ENCODE measurements around the gene GPR61. TPM values are rescaled to one million over a fixed set of nuclear protein-coding genes. Genes with fewer than 3 reads are reported as not detected.

The GPR61 gene
- total RNA-seq, 3 donors from 2014 or later, result 0.25 TPM; not detected in 2

DNA sequence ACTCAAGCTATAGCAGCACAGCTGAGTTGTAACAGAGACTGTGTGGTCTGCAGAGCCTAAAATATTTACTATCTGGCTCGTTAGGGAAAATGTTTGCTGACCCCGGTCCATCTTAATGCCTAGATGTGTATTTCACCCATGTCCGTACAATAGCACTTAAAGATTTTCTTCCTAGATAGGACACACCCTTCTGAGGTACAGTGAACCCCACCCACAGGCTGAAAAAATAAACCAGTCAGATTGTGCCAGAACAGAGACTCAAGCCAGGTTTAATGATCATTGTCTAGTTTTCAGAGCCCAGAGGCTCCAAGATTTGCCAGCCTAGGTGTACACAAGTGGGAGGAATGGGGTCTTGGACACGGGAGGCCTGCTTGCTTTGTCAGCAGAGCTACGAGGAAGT is 35.7 kb upstream of the GPR61 start:
- ATAC-seq, result peak; percentile 67
- DNase-seq, result peak in 1 of 3 donors; percentile 54

GRCh38 chr1:109504974-109505373 is 34.7 kb upstream of the GPR61 start:
- ATAC-seq (no peak), DNase-seq (no peak)
- TF ChIP-seq, protein P1, sequence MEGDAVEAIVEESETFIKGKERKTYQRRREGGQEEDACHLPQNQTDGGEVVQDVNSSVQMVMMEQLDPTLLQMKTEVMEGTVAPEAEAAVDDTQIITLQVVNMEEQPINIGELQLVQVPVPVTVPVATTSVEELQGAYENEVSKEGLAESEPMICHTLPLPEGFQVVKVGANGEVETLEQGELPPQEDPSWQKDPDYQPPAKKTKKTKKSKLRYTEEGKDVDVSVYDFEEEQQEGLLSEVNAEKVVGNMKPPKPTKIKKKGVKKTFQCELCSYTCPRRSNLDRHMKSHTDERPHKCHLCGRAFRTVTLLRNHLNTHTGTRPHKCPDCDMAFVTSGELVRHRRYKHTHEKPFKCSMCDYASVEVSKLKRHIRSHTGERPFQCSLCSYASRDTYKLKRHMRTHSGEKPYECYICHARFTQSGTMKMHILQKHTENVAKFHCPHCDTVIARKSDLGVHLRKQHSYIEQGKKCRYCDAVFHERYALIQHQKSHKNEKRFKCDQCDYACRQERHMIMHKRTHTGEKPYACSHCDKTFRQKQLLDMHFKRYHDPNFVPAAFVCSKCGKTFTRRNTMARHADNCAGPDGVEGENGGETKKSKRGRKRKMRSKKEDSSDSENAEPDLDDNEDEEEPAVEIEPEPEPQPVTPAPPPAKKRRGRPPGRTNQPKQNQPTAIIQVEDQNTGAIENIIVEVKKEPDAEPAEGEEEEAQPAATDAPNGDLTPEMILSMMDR (IDR thresholded peaks at IDR 0.05), result no peak
- intact Hi-C loops (cut with DNase I, micrococcal nuclease), result no loop called here
- no peaks in the 10 kb centered on the region for H3K36me3 ChIP-seq (ENCODE audit: low read depth)
- H3K4me3 ChIP-seq, result no peak overlapping the region
- H3K9me3 ChIP-seq, result no peaks in the 10 kb centered on the region
- H3K4me1 ChIP-seq (ENCODE audit: low read depth), result peaks cover 7% of the 10 kb centered on the region

More for the DNA sequence above, 35.7 kb upstream of the GPR61 start:
- Histone ChIP-seq H3K9me3 (no peaks in the 10 kb centered on the region), H3K4me1 (ENCODE audit: low read depth) (peaks cover 17% of the 10 kb centered on the region), H3K36me3 (ENCODE audit: low read depth) (no peaks in the 10 kb centered on the region), H3K4me3 (no peak overlapping the region)
- TF ChIP-seq, protein P1 (IDR thresholded peaks at IDR 0.05), result no peak
- intact Hi-C loops (cut with DNase I, micrococcal nuclease), result no loop called here

- H3K4me3 ChIP-seq, result no peak overlapping the region
These were observed 31.4 kb upstream of the GPR61 start for GRCh38 chr1:109508001-109508872.

GRCh38 chr1:109508873-109509175 is 30.8 kb upstream of the GPR61 start:
- no peak for ATAC-seq
- peaks cover 3% of the 10 kb centered on the region for H3K4me1 ChIP-seq (ENCODE audit: low read depth)
- H3K9me3 ChIP-seq, result no peaks in the 10 kb centered on the region
- no peak overlapping the region for H3K4me3 ChIP-seq
- no peak for DNase-seq
- intact Hi-C loops (cut with DNase I, micrococcal nuclease), result no loop called here
- H3K36me3 ChIP-seq (ENCODE audit: low read depth), result no peaks in the 10 kb centered on the region
- TF ChIP-seq, protein P1 (IDR thresholded peaks at IDR 0.05), result no peak

More at GRCh38 chr1:109508001-109508872, 31.4 kb upstream of the GPR61 start:
- intact Hi-C loops (cut with DNase I, micrococcal nuclease), result no loop called here
- Histone ChIP-seq H3K4me1 (ENCODE audit: low read depth) (peaks cover 3% of the 10 kb centered on the region), H3K36me3 (ENCODE audit: low read depth) (no peaks in the 10 kb centered on the region), H3K9me3 (no peaks in the 10 kb centered on the region)
- no peak for ATAC-seq
- TF ChIP-seq, protein P1 (IDR thresholded peaks at IDR 0.05), result no peak
- no peak for DNase-seq

DNA sequence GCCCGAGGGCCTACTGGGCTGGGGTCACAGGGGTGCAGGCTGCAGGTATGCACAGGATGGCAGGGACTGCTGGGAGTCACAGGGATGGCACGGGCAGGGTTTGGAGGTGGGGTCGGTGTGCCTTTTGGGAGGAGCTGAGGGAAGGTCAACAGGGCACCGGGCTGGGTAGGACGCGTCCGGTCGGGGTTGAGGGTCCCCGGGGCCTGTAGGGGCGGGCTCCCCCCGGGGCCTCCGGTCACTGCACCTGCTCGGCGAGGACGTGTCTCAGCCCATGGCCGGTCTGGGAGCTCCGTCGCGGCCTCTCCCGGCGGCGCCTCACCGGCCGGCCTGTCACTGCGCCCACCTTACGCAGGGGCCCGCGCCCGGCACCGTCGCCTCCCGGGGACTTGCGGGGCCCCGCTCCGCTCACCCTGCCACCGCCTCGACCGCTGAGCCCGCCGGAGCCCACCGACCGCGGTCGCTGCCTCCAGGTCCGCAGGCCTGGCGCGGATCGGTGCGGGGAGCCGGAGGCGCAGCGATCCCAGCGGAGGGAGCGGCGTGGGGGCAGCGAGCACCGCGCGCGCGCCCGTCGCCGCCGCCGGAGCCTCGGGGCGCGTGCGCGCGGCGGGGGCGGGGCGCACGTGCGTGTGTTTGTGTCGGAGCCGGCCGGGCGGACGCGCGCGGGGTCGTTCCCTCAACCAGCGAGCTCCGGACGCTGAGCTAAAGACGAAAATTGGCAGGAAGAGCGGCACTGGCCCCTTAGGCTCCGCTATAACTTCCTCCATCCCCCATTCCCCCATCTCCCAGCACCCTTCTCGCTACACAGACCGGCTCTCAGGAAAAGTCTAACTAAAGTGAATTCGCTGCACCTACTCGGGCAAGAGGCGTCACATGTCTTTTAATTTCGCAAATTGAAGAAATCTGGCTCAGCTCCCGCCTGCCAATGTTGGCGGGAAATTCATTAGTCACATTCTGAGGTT is 30.2 kb upstream of the GPR61 start, which contains the start of gene AMIGO1:
TSS of gene AMIGO1 (minus strand) at position 552 of the 959 bp plus-strand sequence. CDS start 815 bp downstream, outside the sequence.
- ATAC-seq, result peak; percentile 91
- Histone ChIP-seq H3K4me1 (ENCODE audit: low read depth) (no peaks in the 10 kb centered on the region), H3K9me3 (no peaks in the 10 kb centered on the region), H3K36me3 (ENCODE audit: low read depth) (no peaks in the 10 kb centered on the region), H3K4me3 (peak within 1 kb of the TSS; percentile 36)
- TF ChIP-seq, protein P1 (IDR thresholded peaks at IDR 0.05), result no peak
- DNase-seq, result peak in 2 of 3 donors; percentile 75 to 76
- intact Hi-C loops (cut with DNase I, micrococcal nuclease), result no loop called here

All from mucosa of descending colon (tissue), 3 donors.